CD4-positive, alpha-beta T cell treated with Interleukin-1 beta for 1 hour (primary cell): Measurements from ENCODE around the gene GNL3.
"Not testable (repeated sequence)": the region's sequence is repeated elsewhere in the genome, so short reads cannot be mapped to it uniquely, and the experiment has no call there.

Source experiments
- DNase-seq, 2 donors: peaks; one replicate each; pipeline ENCODE4 v3.0.0-alpha.2; 2020 to 2022

Gene GNL3, protein sequence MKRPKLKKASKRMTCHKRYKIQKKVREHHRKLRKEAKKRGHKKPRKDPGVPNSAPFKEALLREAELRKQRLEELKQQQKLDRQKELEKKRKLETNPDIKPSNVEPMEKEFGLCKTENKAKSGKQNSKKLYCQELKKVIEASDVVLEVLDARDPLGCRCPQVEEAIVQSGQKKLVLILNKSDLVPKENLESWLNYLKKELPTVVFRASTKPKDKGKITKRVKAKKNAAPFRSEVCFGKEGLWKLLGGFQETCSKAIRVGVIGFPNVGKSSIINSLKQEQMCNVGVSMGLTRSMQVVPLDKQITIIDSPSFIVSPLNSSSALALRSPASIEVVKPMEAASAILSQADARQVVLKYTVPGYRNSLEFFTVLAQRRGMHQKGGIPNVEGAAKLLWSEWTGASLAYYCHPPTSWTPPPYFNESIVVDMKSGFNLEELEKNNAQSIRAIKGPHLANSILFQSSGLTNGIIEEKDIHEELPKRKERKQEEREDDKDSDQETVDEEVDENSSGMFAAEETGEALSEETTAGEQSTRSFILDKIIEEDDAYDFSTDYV

DNA sequence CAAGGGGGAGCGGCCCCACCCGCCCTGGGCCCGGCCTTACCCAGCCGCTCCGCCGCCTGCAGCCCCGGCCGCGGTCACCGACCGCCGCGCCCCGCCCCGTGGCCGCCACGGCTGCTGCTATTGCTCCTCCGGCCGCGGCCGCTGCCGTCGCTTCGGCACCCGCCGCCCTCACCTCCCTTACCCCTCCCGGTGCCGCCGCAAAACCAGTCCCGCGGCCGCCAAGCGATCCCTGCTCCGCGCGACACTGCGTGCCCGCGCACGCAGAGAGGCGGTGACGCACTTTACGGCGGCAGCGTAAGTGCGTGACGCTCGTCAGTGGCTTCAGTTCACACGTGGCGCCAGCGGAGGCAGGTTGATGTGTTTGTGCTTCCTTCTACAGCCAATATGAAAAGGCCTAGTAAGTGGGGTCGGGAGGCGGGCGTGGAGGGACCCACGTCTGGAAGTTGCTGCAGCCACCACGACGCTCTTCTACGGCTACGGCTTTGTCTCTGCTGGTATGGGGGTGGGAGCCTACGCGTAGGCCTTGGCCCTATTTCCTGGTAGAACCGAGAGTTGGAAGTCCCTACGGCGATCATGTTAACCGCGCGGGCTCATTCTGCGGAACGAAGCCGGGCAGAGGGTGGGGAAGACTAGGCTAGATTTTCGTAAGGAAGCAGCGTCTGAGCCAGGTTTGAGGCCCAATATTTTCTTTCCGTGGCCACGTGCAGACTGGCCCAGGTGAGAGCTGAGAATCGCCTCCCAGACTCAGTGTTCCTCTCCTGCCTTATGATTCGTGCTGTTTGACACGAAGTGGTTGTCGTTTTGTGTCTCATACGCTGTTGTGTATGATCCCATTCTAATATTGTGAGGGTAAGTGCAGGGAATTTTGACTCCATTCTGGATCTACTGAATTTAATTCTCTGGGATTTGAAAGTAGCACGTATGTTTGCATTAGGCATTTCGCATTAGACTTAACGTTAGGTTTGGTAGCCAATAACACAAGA lies at the start of gene GNL3, which contains the start of gene PBRM1:
Gene GNL3 (plus strand): TSS at position 324 of the 983 bp plus-strand sequence. CDS start 61 bp downstream, at position 385.
Gene PBRM1 (minus strand): TSS at position 205 of the 983 bp plus-strand sequence.
- DNase-seq: peak; percentile 94

DNA sequence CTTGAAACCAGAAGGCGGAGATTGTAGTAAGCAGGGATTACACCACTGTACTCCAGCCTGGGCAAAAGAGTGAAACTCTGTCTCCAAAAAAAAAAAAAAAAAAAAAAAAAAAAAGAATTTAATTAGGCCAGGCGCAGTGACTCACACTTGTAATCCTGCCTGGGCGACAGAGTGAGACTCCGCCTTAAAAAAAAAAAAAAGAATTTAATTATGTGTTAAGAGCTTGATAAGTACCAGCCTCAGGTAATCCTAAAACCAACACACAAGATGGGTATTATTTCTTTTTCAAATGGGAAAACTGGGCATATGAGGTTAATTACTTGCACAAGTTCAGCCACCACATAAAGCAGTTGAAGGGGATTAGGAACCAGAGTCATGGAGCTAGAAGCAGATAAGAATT lies 49.2 kb upstream of the GNL3 start:
- DNase-seq: no peak

DNA sequence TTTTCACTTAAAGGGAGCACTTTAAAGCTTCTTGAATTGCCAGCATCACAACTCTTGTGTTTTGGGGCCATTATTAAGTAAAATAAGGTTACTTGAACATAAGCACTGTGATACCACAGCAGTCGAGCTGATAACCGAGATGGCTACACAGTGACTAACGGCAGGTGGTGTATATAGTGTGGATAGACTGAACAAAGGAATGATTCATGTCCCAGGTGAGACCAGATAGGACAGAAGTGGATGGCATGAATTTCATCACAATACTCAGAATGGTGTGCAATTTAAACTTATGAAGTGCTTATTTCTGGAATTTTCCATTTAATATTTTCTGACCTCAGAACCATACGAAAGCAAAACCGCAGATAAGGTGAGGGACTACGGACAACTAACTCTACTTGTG lies 40.3 kb upstream of the GNL3 start:
- DNase-seq: no peak

DNA sequence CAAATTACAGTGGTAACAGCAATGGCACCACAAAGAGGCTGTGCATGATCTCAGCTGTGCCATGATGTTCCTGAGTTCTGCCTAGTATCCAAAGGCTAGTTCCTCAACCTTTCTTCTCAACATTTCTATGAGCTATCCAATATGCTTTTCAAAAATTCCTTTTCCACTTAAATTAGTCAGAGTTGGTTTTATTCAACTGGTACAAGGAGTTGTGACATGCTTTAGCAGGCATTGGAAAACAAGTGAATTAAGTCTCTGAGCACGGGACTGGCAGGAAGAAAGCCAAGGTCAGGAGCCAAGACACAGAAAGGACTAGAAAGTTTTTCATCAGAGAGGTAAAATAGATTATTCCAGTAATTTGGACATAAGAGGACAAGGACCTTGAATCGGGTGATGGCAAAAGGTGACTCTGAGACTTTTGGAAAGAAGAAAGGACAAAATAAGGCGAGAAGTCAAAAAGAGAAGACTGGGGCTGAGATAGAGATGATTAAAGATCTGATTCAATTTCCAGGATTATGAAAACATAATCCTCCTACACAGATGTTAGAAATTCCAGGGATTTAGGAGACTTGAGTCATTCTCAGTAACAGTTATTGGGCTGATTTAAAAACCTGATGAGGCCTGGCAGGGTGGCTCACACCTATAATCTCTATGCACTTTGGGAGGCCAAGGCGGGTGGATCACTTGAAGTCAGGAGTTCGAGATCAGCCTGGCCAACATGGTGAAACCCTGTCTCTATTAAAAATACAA lies 36.2 kb upstream of the GNL3 start:
- DNase-seq: no peak

DNA sequence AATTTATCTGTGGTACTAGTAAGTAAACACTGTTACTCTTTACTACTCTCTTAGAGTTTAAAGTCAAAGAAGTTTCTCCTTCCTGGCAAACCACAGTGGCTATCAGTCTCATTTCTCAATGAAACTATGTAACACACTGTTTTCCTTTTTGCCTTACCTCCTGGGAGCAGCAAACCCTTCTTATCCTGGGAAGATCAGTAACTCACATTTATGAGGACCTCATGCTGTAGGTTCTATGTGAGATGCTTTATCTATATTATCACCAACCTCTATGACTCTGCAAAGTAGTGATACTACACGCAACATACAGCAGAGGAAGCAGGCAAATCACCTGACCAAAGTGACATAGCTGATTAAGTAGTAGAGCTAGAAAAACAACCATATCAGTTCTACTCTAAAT lies 35.4 kb upstream of the GNL3 start:
- no peak for DNase-seq

DNA sequence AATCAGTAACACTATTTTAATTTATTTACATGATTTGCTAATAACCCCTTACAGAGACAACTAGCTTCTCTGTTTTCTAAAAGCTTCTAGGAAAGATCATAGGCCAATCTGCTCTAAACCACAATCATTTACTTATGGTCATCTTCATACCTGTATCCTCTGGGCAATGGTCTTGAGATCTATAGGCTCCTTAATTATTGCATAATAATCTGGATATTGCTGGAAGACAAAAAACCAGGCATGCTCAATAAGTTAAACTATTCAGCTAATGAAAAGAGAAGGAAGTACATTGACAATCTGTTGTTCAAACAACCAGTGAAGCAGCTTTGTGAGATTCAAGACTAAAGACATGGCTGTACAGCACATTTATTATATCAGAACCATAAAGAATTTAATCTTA lies 34.2 kb upstream of the GNL3 start:
- DNase-seq: no peak

DNA sequence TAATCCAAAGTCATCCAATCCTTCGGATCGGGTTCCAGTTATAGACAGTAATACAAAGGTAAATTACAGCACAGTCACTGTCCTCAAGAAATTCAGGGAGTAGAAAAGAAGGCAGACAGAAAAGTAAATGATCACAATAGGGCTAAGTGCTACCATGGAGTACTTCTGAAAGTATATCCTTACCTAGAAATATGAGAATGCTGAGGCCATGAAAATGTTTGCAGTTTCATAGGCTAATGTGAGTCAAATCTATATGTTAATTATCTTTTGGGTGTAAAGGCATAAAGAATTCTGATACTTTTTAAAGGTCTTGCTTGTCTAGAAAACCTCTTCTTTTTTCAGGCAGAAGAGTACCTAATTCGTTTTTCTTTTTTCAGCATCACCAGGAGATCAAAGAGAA lies 29.9 kb upstream of the GNL3 start:
- DNase-seq: no peak

DNA sequence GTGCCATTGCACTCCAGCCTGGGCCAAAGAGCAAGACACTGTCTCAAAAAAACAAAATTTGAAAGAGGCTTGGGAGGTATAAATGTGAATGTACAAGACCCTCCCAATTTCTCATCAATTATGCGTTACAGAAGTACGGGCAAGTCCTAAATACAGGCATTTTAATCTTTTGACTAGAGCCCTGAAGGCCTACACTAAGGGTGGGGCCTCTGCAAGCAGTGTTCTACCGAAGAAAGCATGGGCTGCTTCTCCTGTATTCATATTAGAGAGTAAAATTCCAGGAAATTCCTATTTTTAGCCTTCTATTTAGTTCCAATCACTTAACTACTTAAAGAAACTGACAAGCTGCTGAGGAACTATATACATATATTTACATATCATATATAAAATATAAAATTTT lies 25.8 kb upstream of the GNL3 start:
- DNase-seq: no peak

DNA sequence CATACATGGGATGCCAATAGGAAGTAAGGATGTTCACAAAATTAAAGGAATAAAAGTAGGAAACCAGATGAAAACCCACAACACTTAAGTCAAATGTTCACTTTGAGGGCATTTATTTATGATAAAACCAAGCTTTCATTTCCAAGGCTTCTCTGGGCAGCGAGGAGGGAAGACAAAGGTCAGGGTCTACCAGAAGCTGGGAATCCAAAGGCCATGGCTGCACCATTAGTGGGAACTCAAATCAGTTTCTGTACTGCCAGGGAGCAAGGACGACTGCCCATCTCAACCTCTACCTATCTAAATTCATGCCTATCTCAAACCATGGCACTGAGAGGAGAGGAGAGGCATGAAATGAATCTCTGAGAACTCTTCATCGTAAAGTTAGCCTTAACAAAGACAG lies 22.7 kb upstream of the GNL3 start:
- no peak for DNase-seq

DNA sequence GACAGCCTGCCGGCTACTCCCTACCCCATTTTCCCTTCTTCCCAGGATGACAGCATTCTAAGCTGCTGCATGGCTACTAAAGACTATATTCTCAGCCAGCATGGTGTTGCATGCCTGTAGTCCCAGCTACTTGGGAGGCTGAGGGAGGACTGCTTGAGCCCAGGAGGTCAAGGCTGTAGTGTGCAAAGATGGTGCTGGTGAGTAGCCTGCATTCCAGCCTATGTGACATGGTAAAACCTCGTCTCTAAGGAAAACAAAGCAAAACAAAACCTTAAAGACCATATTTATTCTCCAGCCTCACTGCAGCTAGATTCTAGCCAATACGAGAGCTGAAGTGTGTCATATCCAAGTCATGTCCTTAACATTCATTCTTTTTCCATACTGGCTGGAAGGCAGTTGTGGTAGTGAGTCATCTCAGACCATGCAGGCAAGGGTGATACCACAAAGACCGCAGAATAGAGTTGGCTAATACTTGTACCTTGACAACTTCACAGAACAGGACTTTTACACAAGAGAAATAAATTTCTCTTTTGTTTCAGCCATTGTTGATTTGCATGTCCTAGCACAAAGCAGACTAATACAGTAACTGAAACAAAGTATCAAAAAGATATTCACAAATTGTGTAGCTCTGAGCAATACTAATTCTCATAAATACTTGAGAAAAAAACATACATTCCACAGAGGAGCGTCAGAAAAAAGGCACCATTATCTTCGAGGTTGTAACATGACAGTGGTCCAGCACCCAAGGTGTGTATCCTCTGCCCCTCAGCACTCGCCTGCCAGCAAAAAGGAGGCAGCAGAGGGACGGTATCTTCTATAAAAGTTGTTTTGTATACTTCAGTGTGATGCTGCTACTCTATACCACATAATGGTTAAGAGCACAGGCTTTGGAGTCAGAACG lies 15.0 kb upstream of the GNL3 start:
- peak; percentile 30 to 36 for DNase-seq

DNA sequence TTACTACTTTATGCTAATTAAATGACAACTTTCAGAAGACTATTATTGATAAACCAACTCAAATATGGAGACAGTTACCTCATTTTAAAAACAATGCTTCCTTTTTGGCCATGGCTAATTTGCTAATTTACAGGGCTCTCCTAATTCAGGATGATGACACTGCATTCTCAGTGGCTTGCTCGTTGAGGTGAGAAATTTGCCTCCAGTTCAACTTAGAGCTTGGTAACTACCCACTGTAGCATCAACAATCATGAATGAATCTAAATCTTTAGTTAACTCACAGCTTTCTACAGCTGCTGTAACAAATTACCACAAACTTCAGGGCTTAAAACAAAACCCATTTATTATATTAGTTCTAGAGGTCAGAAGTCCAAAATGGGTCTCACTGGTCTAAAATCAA lies 14.2 kb upstream of the GNL3 start:
- no peak for DNase-seq

DNA sequence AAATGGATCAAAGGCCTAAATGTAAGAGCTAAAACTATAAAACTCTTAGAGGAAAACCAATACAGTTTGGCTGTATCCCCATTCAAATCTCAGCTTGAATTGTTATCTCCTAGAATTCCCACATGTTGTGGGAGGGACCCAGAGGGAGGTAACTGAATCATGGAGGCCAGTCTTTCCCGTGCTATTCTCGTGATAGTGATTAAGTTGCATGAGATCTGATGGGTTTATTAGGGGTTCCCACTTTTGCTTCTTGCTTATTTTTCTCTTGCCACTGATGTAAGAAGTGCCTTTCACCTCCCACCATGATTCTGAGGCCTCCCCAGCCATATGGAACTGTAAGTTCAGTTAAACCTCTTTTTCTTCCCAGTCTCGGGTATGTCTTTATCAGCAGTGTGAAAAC lies 9.6 kb upstream of the GNL3 start:
- DNase-seq: not testable (repeated sequence)

DNA sequence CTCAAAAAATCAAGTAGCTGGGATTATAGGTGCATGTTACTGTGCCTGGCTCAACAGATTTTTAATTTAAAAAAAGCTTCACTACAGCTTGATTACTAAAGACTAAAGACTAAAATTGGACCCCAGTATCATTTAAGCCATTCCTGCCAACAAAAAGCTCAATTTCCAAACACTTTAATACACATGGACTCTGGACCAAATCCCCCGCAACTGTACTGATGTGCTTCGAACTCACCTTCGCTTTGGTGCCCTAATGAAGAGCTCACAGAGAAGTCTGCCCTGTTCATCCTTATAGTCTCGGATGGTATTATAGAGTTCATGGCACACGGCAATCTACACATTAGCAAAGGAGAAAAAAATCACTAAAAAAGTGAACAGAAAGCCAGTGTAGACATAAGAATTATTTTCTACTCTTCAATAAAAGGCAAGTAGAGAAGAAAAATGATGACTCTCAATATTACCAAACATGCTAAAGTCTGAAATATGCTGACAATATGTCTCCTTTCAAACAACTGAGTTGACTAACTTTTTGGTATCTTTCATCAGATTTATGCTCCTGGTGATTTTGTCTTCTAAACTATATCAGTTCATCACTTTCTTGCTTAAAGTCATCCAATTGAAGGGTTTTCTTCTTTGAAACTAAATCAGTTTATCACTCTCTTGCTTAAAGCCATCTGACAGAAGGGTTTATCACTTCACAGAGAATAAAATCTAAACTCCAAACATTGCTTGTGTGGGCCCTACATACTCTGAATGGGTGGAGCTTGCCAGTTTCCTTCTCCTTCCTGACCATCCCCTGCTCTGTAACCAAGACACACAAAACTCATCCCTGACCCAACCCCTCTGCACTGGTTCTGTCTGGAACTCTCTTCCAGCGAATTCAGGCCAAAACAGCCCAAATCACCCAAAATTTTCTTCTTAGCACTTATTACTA lies 7.3 kb upstream of the GNL3 start:
- DNase-seq: no peak

DNA sequence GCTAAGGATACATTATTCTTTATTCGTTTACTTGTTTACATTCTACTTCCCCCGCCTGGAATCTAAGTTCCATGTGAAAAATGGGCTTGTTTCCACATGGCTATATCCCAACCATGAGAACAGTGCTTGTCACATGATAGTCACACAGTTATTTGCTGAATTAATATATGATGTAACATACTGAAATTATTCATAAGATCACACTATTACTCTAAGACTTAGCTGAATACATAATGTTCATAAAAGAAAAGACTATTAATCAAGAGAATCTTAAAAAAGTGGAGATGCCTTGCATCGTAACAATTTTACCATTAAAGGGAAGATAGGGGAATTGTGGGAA lies 6.7 kb upstream of the GNL3 start:
- DNase-seq: no peak

DNA sequence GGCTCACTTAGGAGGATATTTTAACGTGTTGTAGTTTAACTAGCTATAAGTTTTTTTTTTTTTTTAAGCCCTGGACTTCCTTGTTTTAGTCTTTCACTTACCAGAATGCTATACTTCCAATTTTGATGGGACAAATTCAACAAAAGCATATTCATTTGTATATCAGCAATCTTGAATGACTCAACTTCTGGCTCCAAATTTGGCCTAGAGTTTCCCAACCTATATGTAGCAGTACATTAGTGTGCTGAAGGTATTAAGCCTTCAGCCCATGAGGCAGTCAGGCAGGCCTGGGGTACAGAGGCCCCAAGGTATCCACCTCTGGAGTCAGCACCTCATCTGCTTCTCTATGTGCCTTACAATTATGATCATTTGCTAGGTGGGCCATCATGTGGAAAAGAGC lies 6.0 kb upstream of the GNL3 start:
- DNase-seq: no peak

DNA sequence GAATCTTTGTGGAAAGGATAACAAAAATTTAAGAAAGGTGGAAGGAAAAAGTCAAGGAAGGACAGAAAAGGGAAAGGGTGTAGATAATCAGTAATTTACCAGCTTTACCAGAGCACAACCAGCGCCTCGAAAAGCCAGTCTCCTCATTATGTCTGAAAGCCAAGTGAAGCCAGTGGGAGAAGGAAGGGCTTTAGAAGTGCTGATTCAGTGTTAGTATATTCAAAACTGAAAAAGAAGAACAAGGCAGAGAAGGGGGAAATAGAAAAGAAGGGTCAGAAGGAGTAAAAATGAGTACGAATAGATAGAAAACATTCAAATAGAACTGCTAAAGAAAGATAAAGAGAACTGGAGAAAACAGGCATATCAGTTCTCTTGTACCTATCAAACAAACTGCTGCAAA lies 4.2 kb upstream of the GNL3 start:
- DNase-seq: no peak

DNA sequence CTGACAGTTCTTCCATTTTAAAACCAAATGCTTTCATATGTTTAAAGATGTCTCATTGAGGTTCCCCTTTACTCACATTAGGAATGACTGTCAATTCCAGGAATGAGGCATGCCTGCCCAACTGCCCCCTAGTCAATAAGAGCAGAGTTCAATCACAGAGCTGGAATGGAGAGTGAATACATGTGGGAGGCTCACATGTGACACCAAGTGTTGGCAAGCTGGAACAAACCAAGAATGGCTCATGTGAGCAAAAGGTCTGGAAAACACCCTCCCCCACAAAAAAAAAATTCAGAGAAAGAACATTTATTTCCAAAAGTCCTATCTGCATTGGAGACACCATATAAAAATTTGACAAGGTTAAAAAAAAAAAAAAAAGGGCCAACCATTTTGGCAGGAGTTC lies 3.8 kb upstream of the GNL3 start:
- DNase-seq: no peak

DNA sequence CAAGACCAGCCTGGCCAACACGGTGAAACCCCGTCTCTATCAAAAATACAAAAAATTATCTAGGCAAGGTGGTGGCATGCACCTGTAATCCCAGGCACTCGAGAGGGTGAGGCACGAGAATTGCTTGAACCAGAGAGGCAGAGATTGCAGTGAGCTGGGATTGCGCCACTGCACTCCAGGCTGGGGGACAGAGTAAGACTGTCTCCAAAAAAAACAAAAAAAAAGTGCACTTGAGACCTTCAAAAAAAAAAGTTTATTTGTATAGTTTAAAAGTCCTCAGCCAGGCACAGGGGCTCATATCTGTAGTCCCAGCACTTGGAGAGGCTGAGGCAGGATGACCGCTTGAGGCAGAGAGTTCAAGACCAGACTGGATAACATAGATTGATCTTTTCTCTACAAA lies 2.2 kb upstream of the GNL3 start:
- no peak for DNase-seq

DNA sequence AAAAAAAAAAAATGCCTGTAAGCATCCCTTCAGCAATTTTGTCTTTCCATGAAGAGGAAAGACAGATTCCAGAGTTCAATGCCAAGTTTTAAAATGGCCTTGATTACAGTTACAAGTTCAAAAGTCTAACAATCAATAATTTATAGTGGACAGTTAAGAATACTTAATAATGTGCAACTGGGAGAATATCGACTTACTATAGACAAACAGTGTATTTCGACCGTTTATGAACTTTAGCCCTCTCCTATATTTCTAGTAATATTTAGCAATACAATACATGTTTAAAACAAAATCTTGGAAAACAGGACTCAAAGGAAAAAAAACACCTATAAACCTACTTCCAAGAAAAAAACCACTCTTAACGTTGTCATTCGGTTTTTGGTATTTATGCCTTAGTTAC lies 1.6 kb upstream of the GNL3 start:
- no peak for DNase-seq

DNA sequence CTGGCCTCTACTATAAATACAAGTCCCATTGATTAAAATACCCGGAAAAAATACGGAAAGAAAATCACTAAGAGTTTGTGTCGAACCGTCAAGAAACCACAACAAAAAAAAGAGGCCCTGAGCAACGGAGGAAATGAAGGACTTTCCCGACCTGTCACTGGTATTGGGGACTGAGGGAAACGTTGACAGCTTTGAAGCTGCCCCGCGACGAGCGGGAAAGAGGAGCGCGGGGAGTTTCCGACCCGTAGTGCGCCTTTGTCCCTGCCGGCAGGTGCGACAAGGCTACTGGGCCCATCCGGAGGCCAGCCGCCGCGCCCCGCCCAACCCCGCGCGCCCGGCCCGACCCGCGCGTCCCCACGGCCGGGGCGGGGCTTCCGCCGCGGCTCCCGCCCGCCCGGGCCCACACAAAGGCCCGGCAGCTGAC lies 535 bp upstream of the GNL3 start:
- DNase-seq: peak; percentile 85 to 88

DNA sequence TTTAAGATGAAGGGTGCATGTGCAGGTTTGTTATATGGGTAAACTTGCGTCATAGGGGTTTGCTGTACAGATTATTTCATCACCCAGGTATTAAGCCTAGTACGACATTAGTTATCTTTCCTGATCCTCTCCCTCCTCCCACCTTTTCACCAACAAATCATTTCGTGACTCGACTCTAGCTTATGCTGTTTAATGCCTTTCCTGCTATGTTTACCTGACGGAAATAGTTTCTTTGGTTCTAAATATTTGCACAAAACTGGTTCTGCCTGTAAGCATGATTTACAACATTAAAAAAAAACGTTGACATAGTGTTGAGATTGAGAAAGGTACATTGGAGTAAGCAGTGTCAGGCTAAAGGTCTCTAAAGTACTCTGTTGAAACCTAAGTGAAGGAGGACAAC lies 2.4 kb downstream of the GNL3 start:
- no peak for DNase-seq
